SKM-1 treated with dmso at 0.1 percent for 144 hours (cell line): ENCODE measurements around the gene BTNL2.
"Not testable (repeated sequence)": the region's sequence is repeated elsewhere in the genome, so short reads cannot be mapped to it uniquely, and the experiment has no call there.

Source experiments
- DNase-seq: peaks from one replicate; lab custom pipeline; 2025; ENCODE audit not compliant: unreplicated experiment; lab: John Stamatoyannopoulos, UW

The BTNL2 gene

DNA sequence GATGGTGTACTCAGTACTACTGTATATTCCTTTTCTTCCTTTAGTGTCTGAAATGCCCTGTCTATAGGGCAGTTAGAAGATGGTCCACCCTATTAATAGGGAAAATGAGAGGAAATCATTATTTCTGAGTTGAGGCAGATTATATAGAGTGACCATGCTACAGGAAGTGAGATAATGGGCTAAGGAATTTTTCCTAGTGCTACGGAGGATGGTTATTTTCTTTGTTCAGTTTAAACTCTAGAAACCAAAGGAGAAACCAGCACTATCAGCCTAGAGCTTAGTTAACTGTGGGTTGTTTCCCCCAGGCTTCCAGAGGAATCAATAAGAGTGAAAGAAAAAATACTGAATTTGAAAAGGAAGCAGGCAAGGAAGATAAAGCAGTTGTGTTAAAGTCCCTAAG, 35.8 kb downstream of the BTNL2 start:
- no peak for DNase-seq

DNA sequence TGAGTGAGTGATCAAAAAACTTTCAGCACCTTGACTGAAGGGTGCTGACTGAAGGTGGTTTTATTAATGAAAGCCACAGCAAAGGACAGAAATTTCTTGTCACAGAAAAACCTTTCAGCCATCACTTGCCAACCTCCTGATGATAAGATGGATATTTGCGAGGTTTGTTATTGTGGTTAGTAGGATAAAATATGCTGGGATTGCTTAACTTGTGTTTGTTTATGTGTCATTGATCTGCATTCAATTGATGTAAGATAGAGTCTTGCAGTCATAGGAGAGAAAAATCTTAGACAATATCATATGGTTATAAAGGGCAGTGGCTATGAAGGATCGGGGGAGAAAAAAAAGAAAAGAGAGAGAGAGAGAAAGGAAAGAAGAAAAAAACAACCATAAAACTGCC, 36.5 kb downstream of the BTNL2 start:
- no peak for DNase-seq

DNA sequence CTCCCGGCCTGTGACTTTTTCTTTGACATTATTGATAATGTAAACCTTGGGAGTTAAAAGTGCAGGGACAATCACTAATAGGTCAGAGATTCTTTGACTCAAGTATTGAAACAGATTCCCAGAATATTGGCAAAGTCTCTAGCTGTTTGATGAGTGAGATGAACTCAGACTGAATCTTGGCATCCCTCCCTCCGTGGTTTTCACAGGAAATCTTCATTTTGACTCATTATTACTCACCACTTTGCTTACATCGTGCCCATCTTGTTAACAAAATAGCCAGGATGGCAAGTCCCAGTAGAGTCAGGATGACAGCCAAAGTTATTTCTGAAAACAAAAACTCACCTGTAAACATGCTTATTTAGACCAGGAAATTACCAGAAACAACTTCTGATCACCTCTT, 37.3 kb downstream of the BTNL2 start:
- DNase-seq, result no peak

DNA sequence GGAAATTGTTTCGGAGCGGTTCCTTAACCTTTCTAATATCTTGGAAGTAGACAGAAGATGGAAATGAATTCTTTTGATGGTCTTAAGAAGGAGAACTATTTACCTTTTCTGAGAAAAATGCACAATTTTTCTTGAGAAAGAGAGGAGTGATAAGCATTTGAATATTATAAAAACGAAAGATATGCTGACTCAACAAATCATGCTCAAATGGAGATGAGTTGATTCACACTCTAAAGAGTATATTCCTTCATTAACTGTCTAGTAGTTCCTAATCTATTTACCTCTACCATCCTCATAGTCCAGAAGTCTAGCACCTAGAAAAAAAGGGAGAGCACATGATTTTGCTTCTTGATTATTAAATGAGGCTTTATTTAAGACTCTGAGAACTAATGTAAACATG, 39.3 kb downstream of the BTNL2 start:
- DNase-seq, result no peak

DNA sequence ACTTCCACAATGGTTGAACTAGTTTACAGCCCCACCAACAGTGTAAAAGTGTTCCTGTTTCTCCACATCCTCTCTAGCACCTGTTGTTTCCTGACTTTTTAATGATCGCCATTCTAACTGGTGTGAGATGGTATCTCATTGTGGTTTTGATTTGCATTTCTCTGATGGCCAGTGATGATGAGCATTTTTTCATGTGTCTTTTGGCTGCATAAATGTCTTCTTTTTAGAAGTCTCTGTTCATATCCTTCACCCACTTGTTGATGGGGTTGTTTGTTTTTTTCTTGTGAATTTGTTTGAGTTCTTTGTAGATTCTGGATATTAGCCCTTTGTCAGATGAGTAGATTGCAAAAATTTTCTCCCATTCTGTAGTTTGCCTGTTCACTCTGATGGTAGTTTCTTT, 47.8 kb downstream of the BTNL2 start:
- not testable (repeated sequence) for DNase-seq

DNA sequence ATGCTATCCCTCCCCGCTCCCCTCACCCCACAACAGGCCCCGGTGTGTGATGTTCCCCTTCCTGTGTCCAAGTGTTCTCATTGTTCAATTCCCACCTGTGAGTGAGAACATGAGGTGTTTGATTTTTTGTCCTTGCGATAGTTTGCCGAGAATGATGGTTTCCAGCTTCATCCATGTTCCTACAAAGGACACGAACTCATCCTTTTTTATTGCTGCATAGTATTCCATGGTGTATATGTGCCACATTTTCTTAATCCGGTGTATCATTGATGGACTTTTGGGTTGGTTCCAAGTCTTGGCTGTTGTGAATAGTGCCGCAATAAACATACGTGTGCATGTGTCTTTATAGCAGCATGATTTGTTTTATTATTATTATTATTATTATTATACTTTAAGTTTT, 48.4 kb downstream of the BTNL2 start:
- not testable (repeated sequence) for DNase-seq

DNA sequence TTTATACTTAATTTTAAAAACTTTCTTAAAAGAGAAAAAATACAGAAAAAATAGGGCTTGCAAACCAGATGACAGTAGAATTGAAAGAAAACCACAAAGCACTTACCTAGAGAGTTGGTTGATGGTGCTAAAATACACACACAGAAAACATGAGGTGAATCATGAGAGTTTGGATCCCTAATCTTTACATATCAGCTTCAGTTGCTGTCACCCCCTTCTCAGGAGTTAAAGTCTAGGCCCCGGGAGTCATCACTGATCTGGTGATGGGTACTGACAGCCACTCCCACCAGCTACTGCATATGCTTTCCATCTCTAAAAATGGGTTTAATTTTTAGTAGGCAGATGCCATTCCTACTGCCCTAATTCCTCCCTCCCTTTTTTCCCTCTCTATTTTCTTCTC, 52.0 kb downstream of the BTNL2 start:
- DNase-seq, result no peak

DNA sequence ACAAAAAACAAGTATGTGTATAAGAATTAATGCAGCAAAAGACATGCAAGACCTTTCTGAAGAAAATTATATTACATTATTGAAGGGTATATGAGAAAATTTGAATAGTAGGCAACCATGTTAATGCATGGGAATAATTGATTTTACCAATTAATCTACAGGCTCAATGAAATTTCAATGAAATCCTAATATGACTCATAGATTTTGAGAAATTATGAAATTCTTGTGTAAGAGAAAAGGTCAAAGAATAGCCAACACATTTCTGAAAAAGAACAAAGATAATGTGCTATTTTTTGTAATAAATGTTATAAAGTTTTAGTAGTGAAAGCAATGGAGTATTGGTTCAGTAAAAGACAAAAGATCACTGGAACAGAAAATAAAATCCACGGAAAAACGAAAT, 53.6 kb downstream of the BTNL2 start:
- DNase-seq, result no peak
